GM19025 (cell line): ENCODE measurements around the gene SPI1.
"Not testable (repeated sequence)": the region's sequence is repeated elsewhere in the genome, so short reads cannot be mapped to it uniquely, and the experiment has no call there.

ENCODE experiments used
- ATAC-seq: cut with Tn5 transposase; IDR thresholded peaks from one replicate; pipeline ENCODE4 v1.9.1; 2021; ENCODE audit warnings: mild to moderate bottlenecking, low read depth, moderate library complexity; ENCODE audit not compliant: unreplicated experiment

Gene SPI1

DNA sequence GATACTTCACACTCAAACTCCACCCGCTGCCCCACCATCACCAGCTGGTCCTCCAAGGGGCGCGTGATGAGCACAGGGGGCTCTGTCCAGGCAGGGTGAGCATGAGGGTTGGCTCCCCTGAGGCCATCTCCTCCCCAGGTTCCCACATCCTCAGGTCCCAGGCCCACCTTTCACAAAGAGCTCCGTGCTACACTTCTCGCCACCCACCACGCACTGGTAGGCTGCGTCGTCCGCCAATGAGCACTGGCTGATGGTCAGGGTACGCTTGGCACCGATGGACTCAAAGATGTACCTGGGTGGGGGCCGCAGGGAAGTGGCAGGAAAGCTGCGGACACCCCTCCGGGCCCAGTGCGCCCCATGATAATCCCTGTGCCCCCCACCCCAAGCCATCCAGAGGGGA is 35.5 kb downstream of the SPI1 start:
- ATAC-seq, result no peak

- ATAC-seq, result no peak
Measured at GRCh38 chr11:47342036-47342803, 36.1 kb downstream of the SPI1 start.

DNA sequence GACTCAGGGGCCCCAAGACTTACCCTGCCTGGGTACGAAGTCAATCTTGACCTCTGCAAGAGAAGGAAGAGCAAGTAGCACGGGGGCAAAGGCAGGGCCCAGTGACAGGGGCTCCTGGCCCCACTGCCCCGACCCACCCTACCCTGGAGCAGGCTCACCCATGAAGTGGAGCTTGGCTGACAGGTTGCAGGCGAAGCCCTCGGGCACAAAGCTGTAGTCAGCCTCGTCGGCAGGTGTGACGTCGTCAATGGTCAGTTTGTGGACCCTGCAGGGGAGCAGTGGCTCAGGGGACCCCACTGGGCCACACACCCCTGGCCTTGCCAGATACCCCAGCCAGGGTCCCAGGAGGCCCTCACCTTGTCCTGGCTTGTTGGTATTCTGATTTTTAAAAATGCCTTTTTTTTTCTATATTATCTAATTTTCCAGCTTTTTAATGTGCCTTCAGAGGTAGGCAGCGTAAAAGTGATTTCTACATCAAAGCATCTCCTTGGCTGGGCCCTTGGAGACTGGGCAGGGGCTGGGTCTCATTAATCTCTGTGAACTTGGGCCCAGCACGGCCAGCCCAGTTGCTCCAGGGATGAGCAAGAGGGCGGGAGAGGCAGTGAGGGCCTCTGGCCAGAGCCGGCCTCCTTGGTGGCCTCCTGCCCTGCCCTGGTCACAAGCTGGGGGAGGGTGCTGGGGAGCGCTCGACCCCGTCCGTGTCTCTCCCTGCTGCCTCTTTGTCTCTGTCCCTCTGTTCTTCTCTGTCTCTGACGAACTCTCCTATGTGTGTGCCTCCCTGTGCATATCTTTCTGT is 37.2 kb downstream of the SPI1 start:
- no peak for ATAC-seq

GRCh38 chr11:47340010-47340409 is 38.3 kb downstream of the SPI1 start:
- ATAC-seq, result no peak

DNA sequence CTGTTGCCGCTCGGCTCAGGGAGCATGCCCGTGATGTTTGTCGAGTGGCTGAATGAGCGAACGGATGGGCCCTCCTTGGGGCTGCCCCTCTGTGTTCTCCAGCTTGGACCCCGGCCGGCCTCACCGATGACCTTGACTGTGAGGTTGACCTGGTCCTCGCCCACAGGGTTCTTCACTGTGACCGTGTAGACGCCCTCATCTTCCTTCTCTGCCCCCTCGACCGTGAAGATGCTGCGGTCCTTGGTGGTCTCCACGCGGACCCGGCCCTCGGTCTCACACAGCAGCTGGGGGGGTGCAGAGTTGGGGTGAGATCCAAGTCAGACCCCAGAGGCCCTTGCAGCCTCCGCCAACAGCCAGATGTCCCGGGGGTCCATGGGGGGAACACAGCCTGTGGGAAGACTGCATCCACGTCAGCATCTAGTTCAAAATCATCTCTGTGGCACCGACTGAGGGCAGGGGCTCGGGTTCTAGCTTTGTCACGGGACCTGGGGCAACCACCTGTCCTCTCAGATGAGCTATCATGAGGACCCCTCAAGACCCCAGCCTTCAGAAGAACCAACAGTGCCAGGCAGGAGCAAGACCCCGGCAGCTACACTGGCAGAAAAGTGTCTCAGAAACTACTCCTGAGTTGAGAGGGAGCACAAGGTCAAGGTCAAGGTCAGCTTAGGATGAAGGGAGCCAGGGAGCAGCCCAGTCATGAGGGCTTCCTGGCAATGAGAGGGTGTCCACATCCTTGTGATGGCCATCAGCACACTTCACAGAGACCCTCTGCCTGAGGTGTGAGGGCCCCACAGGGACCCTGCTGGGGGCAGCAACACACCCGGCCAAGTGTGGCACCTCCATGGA is 39.7 kb downstream of the SPI1 start:
- ATAC-seq, result no peak

DNA sequence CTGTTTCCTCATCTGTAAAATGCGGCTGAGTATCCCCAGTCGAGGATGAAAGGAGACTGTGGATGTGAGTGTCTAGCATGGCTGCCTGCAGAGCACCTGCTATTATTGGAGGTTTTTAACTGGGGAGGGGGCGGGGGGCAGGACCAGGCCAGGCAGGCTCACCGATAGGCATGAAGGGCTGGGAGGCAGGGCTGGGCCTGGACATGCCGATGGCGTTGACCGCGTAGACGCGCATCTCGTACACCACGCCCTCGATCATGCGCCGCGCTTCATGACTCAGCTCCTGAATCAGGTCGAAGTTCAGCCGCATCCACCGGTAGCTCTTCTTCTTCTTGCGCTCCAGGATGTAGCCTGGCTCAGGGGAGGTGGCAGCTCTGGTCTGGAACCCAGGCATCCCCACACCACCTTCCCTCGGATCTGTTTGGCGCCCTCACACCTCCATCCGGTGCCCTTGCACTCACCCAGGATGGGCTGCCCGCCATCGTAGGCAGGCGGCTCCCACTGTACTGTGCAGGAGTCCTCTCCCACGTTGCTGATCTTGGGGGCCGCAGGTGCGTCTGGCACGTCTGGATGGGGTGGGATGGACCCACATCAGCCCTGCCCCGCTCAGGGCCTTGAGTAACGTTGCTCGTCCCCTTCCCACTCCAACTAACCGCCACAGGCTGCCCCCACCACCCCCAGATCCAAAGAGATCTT is 41.0 kb downstream of the SPI1 start:
- ATAC-seq, result no peak

- no peak for ATAC-seq
Measured at GRCh38 chr11:47336595-47336994, 41.8 kb downstream of the SPI1 start.

GRCh38 chr11:47335733-47336132 is 42.6 kb downstream of the SPI1 start:
- ATAC-seq, result no peak

DNA sequence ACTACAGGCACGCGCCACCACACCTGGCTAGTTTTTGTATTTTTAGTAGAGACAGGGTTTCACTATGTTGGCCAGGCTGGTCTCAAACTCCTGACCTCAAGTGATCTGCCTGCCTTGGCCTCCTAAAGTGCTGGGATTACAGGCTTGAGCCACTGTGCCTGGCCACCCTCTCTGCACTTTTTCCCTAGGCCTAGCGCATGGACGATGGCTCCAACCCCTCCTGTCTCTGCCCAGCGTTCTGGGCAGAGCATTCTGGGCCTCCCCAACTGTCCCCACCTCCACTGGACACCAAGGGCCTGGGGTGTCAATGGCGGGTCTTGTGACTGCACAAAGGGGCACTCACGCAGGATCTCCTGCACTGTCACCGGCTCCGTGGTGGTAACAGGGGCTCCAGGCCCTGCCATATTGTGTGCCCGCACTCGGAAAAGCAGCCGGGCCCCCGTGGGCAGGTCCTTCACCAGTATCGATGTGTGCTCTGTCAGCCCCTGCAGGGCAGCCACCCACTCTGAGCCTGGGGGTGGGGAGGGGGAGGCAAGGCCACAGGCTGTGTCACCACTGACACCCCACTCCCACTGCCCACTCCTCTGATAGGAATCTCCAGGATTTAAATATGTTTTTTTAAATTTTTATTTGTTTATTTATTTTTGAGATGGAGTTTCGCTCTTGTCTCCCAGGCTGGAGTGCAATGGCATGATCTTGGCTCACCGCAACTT is 43.5 kb downstream of the SPI1 start:
- ATAC-seq, result not testable (repeated sequence)

GRCh38 chr11:47333886-47334443 is 44.4 kb downstream of the SPI1 start:
- no peak for ATAC-seq

GRCh38 chr11:47333526-47333845 is 44.9 kb downstream of the SPI1 start:
- no peak for ATAC-seq

DNA sequence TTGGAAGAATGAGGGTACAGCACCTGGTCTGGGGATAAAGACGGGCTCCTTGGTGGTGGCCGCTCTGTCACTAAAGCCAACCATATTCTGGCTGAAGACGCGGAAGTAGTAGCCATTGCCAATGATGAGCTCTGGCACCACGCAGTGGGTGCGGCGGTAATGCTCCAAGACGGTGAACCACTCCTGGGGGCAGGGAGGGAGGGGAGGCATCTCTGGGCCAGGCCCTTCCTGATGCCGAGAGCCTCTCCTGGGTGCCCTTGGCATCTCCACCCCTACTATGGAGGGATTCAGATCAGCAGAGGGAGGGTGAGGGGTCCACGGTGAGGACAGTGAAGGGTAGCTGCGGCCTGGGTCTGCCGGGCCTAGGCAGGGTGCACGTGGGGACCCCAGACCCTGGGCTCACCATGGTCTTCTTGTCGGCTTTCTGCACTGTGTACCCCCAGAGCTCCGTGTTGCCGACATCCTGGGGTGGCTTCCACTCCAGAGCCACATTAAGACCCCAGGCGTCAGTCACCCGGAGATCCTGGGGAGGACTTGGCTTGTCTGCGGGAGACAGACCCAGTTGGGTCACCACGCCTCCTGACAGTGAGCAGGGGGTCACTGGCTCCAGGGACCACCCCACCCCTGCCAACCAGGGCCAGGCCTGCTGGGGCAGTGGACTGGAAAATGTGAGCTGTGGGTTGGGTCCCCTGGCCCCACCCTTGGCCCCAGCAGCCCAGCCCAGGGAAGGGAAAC is 45.4 kb downstream of the SPI1 start:
- no peak for ATAC-seq

DNA sequence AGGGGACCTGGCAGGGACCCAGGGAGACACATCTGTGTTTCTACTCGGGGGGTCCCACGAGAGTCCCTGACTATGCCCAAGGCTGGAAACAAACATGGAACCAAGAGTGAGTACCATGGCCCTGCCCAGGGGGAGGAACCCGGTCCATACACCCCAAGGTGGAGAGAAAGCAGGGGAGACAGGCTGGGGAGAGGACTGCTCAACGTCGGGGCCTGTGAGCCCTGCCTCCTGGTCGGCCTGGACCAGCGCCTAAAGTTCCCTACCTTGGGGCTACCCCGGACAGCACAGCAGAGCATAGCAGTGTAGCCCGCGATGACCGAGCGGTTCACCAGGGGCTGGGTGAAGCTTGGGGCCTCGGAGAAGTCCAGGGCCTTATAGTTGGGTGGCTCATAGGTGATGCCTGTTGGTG is 46.0 kb downstream of the SPI1 start:
- ATAC-seq, result no peak

DNA sequence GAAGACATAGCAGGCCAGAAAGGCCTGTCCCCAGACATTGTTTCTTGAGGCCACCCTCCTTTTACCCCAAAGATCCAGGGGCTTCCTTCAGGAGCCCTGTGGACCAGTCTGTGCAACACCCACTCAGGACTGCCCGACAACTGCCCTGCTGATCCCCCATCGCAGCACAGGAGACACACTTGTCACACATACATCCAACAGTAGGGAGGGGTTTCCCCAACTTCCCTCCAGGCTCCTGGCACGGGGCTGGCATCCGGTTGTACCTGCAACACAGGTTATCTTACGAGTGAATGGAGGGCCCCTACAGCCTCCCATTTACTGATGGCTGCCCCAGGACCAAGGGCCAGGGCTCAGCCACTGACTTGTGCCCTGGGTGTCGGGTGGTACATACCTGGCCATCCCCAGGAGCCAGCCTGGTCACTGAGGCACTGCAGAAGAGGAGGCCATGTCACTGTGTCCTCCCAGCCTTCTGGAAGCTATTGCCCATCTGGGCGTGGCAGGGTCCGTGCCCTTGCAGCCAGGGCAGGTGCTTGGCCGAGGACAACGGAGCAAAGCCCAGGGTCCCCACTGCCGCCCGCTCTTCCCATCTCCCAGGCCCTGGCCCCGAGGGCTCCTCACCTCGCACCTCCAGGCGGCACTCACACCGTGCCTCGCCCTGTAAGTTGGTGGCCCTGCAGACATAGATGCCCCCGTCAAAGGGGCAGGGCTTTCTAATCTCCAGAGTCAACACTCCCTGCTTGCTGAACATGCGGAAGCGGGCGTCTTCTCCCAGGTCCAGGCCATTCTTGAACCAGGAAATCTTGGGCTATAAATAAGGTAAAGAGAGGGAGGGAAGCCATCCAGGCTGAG is 46.7 kb downstream of the SPI1 start:
- ATAC-seq, result no peak

DNA sequence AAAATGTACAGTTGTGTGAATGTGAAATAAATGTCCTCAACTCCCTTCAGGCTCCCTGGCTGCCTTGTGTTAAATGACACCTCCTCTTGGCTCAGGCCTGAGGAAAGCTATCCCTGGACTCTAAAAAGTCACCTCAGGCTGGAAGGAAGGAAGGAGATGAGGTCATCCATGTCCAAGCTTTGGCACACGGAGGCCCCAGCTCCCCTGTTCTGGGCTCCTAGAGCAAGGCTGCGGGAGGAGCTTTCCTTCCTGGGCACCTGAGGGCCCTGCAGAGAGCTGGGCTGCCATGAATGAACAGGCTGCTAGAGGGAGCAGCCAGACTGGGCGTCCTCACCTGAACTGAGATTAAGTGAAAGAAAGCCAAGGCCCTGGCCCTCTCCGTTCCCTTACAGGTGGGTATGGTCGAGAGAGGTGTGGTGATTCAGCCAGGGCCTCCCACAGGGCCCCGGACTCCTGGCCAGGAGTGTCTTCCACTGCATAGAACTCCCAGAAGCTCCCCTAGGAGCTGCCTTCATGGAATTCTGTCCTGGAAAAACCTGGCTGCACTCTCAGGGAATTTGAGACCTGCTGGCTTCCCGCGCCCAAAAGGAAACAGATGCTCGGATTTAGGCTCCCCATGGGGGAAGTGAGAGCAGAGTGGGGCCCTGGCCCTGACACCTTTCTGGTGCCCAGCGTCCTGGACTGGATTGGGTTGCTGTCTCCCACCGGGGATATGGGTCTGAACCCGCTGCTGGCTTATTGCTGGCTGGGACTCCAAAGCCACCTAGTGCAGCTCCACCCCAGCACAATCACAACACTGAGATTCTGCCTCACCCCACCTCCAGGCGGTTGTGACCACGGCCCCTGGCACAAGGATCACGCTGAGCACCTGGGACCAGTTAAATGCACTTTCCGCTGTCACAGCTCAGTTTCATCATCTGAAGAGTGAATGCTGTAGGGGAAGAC is 48.1 kb downstream of the SPI1 start:
- ATAC-seq, result no peak

DNA sequence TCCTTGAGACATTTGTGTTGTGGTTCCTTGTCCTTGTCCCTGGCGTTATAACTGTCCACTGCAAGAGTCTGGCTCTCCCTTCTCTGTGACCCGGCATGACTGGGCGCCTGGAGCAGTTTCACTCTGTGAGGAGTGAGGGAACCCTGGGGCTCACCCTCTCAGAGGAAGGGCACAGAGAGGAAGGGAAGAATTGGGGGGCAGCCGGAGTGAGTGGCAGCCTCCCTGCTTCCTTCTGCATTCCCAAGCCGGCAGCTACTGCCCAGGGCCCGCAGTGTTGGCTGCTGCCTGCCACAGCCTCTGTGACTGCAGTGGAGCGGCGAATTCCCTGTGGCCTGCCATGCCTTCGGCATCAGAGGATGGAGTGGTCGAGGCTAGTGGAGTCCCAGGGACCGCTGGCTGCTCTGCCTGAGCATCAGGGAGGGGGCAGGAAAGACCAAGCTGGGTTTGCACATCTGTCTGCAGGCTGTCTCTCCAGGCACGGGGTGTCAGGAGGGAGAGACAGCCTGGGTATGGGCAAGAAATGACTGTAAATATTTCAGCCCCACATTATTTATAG is 48.8 kb downstream of the SPI1 start:
- ATAC-seq, result no peak
